Activated CD8-positive, alpha-beta T cell treated with anti-CD3 and anti-CD28 coated beads, Interleukin-2, amount 10 ng/mL, durations not matched to agents 7 days and 5 days (primary cell): ENCODE results near the gene LRIG3. TPM values are rescaled to one million over a fixed set of nuclear protein-coding genes. Genes with fewer than 3 reads are reported as not detected.

Source experiments
- ATAC-seq: fragments of 150-1000 bp; cut with Tn5 transposase; one replicate; pipeline ENCODE4 v1.10.0; 2021; ENCODE audit warnings: moderate library complexity
- CTCF ChIA-PET: fragments of 350-600 bp; sonication (Branson Sonifier 250); formaldehyde crosslinking; loops from one replicate; lab custom pipeline; 2021; ENCODE audit warnings: antibody characterized with exemption; lab: Charles Lee
- POLR2A ChIA-PET: fragments of 350-600 bp; sonication (Branson Sonifier 250); formaldehyde crosslinking; loops from one replicate; lab custom pipeline; 2021; ENCODE audit warnings: antibody characterized with exemption; lab: Charles Lee
- DNase-seq: peaks from one replicate; pipeline ENCODE4 v3.0.0-alpha.2; 2020
- H3K27ac Mint-ChIP-seq: one replicate; pipeline ENCODE4 v1.8.0; 2021; ENCODE audit warnings: mild to moderate bottlenecking, mixed read lengths
- H3K27me3 Mint-ChIP-seq: one replicate; pipeline ENCODE4 v1.8.0; 2021; ENCODE audit warnings: low read depth, mixed read lengths
- H3K36me3 Mint-ChIP-seq: one replicate; pipeline ENCODE4 v1.8.0; 2021; ENCODE audit warnings: low read depth, mixed read lengths
- H3K4me1 Mint-ChIP-seq: one replicate; pipeline ENCODE4 v1.8.0; 2021; ENCODE audit warnings: low read depth, mixed read lengths
- H3K4me3 Mint-ChIP-seq: one replicate; pipeline ENCODE4 v1.8.0; 2021; ENCODE audit warnings: mild to moderate bottlenecking, mixed read lengths
- H3K9me3 Mint-ChIP-seq: one replicate; pipeline ENCODE4 v1.8.0; 2022; ENCODE audit warnings: mixed read lengths; ENCODE audit not compliant: insufficient read depth
- total RNA-seq, 2 experiments: library from RNA; stranded (reverse); gene quantifications; one replicate each; pipeline ENCODE4 v1.2.3, GENCODE V29; 2021

The LRIG3 gene
- total RNA-seq, 2 experiments from 2014 or later = not detected

DNA sequence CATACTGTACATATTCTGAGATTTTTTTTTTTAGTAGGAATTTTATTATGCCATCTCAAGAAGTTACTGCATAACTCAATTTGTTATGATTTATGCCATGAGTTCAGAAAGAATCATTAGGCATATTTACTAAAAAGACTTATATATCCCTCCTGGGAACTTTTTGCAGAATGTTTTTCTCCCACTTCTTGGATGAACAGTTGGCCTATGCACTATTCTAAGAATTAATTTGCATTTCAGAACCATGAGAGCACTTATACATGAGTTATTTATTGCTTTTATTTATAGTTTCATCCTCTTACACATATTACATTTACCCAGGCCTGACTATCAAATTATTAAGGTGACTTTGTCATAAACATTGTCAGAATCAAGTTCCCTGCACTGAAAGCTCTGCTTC lies 6.3 kb upstream of the LRIG3 start:
- no peak for DNase-seq
- no peaks in the 10 kb centered on the region for H3K4me1 Mint-ChIP-seq
- H3K4me3 Mint-ChIP-seq = no peak overlapping the region
- CTCF ChIA-PET = no interaction called here
- no peaks in the 10 kb centered on the region for H3K36me3 Mint-ChIP-seq
- ATAC-seq = no peak
- no peaks in the 10 kb centered on the region for H3K9me3 Mint-ChIP-seq
- H3K27me3 Mint-ChIP-seq = no peaks in the 10 kb centered on the region
- POLR2A ChIA-PET = no interaction called here
- H3K27ac Mint-ChIP-seq = no peak overlapping the region

DNA sequence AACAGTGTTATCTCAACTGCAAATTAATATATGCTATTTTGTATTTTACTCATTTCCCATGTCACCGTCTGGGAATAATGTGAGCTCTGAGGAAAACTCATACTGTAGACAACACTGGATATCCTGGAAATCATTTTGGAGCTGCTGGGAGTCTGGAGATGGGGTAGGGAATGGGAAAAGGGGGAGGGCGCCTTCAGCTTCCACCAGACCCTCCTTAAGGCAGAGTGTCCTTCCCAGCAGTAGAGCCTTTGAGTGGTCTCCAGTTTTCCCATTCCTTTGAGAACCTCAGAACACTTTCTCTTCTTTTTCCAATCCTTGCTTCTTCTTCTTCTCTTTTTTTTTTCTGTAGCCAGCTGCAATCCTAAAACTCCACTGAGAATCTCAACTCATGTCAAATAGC lies 5.4 kb upstream of the LRIG3 start:
- ChIA-PET POLR2A (no interaction called here), CTCF (no interaction called here)
- ATAC-seq = no peak
- Mint-ChIP-seq H3K27me3 (peaks cover 6% of the 10 kb centered on the region), H3K27ac (no peak overlapping the region), H3K4me1 (no peaks in the 10 kb centered on the region), H3K36me3 (no peaks in the 10 kb centered on the region), H3K4me3 (no peak overlapping the region), H3K9me3 (no peaks in the 10 kb centered on the region)
- DNase-seq = no peak

DNA sequence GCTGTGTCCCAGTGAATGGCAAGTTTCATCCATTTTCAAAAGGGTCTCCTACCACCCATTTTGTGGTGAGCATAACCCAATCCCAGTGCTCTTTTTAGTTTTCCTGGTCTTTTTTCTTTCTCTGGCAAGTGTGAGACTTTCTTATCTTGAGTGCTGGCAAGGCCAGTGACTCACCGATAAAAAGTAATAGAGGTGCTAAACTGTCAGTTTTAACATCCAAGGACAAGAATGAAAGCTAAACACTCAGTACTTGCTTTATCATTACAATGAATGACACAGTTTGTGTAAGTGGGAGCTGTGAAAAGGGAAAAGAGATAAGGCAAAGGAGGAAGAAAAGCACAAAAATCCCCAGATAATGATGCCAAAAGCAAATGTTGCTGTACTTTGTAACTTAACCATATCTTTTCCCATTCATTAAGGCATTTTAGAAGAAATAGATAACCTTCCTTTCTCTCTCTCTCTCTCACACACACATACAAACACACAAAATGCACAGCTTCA lies 4.9 kb upstream of the LRIG3 start:
- ATAC-seq (no peak), DNase-seq (no peak)
- ChIA-PET CTCF (no interaction called here), POLR2A (no interaction called here)
- Mint-ChIP-seq H3K4me3 (no peak overlapping the region), H3K4me1 (peaks cover 5% of the 10 kb centered on the region), H3K27me3 (peaks cover 10% of the 10 kb centered on the region), H3K27ac (no peak overlapping the region), H3K36me3 (no peaks in the 10 kb centered on the region), H3K9me3 (no peaks in the 10 kb centered on the region)

- Mint-ChIP-seq H3K27me3 (peaks cover 10% of the 10 kb centered on the region), H3K27ac (no peak overlapping the region), H3K4me3 (no peak overlapping the region), H3K9me3 (no peaks in the 10 kb centered on the region), H3K36me3 (no peaks in the 10 kb centered on the region), H3K4me1 (peaks cover 5% of the 10 kb centered on the region)
- ATAC-seq (no peak), DNase-seq (no peak)
- ChIA-PET CTCF (no interaction called here), POLR2A (no interaction called here)
Observed at GRCh38 chr12:58924652-58925051, 4.3 kb upstream of the LRIG3 start.

DNA sequence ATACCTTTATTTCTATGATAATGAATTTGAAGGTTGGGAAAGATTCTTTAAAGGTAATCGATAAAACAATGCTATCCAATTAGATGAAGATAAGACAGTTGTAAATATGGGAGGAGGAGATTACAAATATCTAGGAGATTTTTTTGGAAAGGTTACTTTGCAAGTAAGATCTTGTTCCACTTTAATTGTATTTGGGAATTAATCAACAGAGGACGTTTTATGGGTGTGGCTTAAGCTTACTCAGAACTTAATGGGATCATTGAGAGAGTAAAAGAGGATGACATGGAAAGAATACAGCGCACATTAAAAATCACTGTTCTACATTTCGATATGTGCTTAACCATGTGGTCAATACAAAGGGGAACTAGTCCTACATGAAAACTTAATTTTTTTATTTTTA lies 3.5 kb upstream of the LRIG3 start:
- peaks cover 5% of the 10 kb centered on the region for H3K4me1 Mint-ChIP-seq
- ATAC-seq (no peak), DNase-seq (no peak)
- POLR2A ChIA-PET = no interaction called here
- H3K36me3 Mint-ChIP-seq = no peaks in the 10 kb centered on the region
- CTCF ChIA-PET = no interaction called here
- no peaks in the 10 kb centered on the region for H3K9me3 Mint-ChIP-seq
- H3K27ac Mint-ChIP-seq = no peak overlapping the region
- H3K4me3 Mint-ChIP-seq = no peak overlapping the region
- peaks cover 17% of the 10 kb centered on the region for H3K27me3 Mint-ChIP-seq

GRCh38 chr12:58922849-58923248 lies 2.5 kb upstream of the LRIG3 start:
- ATAC-seq (no peak), DNase-seq (no peak)
- ChIA-PET CTCF (no interaction called here), POLR2A (no interaction called here)
- H3K4me1 Mint-ChIP-seq = peaks cover 5% of the 10 kb centered on the region
- H3K36me3 Mint-ChIP-seq = no peaks in the 10 kb centered on the region
- no peak overlapping the region for H3K4me3 Mint-ChIP-seq
- H3K27me3 Mint-ChIP-seq = peaks cover 24% of the 10 kb centered on the region
- no peak overlapping the region for H3K27ac Mint-ChIP-seq
- H3K9me3 Mint-ChIP-seq = no peaks in the 10 kb centered on the region

DNA sequence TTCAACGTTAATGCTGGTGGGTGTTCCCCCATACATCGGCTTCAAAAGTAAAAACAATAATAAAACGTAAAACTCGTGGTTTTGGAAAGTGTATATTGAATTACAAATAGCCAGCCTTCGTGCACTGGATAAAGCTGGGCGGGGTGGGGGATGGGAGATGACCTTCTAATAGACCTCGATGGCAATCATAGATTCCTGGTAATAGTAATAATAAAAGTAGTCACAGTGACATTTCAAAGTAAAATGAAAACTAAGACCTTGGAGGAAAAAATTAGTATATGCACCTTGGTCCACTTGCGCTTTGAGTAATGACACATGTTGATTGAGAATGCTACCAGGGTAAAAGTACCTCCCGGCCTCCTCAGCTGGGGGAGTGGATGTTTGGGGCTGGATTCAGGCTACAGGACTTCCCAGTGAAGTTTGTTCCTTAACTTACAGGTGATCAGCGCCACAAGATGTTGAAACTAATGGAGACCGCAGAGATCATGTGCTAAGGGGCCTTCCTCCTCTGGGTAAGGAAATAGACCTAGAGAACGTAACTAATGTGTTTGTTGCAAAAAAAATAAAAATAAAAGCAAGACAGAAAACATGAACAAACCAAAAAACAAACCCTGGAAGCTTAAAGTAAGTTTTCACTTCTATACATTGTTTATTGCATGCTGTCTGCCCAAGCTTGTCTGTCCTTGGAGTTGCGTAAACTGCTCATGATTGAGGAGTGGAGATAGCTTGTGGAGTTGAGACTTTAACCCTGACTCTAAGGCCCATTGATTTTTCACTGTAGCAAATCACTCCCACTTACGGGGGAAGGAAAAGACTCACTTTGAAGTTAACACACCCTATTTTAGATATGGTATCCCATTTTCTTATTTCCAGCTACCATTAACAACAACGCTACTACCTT lies 907 bp upstream of the LRIG3 start:
- H3K36me3 Mint-ChIP-seq = no peaks in the 10 kb centered on the region
- ATAC-seq (no peak), DNase-seq (no peak)
- H3K9me3 Mint-ChIP-seq = no peaks in the 10 kb centered on the region
- peaks cover 5% of the 10 kb centered on the region for H3K4me1 Mint-ChIP-seq
- H3K27ac Mint-ChIP-seq = no peak overlapping the region
- CTCF ChIA-PET = interaction anchor here (1.3 kb wide), 1 partner anchor 11 kb away, joined by 3 read pairs; no protein-coding TSS in a partner anchor
- H3K4me3 Mint-ChIP-seq = peak overlapping the region; percentile 67
- H3K27me3 Mint-ChIP-seq = peaks cover 28% of the 10 kb centered on the region
- POLR2A ChIA-PET = no interaction called here

DNA sequence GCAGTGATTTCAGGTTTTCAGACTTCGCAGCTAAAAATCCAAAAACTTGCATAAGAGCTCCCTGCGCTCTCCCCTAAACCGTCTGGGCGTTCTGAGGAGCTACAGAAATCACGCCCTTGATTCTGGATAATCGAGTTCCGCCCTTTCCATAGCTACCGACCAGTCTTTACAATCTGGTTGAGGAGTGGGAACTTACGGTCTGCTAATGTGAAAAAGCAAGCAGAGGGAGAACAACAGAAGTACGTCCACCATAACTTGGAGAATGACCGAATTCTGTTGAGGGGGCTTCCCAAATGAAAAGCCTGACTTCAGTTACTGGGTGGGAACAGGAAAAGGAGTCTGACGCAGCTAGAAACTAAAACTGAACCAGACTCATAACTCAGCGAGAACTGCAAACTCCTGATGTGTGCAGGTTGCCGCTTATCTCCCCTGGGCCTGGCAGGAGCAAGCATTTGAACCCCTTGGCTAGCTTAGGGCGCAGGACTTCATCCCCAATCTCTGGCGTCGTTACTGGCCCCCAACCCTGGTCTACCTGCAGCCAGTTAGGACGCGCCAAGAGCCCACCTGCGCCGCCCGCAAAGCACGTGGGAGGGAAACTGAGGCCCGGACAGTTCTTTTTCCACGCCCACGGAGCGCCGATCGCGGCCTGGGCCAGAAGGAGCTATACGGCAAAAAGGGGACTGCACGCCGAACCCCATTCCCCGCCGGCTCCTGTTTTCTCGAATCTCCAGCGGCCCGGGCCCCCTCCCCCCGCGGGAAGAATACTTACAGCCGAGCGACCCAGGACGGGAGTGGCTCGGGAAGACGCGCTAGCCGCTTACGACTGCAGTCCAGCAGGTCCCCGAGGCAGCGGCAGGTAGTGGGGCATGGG lies 838 bp downstream of the LRIG3 start:
- CTCF ChIA-PET = no interaction called here
- Mint-ChIP-seq H3K27ac (no peak overlapping the region), H3K27me3 (peaks cover 28% of the 10 kb centered on the region), H3K9me3 (no peaks in the 10 kb centered on the region), H3K4me1 (peaks cover 5% of the 10 kb centered on the region), H3K36me3 (no peaks in the 10 kb centered on the region), H3K4me3 (peak overlapping the region; percentile 5)
- POLR2A ChIA-PET = no interaction called here
- DNase-seq = no peak
- ATAC-seq = no peak

DNA sequence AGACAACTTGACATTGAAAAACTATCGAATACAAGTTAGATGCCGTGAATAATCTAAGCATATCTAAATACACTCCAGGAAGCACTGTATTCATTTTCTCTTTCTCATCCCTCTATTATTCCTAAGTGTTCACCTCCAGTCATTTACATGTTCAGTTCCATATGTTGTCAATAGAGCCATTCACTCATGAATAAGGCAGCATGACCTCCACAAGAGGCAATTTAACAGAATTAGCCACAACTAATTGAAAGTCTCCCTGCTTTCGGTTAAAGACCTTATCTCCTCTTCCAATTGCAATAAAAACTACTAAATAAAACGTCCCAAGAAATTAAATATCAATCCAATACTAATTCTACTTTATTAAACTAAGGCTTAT lies 1.8 kb downstream of the LRIG3 start:
- Mint-ChIP-seq H3K27me3 (peaks cover 28% of the 10 kb centered on the region), H3K9me3 (no peaks in the 10 kb centered on the region), H3K27ac (no peak overlapping the region), H3K4me1 (peaks cover 5% of the 10 kb centered on the region), H3K4me3 (no peak overlapping the region), H3K36me3 (no peaks in the 10 kb centered on the region)
- POLR2A ChIA-PET = no interaction called here
- no peak for ATAC-seq
- DNase-seq = no peak
- CTCF ChIA-PET = no interaction called here

DNA sequence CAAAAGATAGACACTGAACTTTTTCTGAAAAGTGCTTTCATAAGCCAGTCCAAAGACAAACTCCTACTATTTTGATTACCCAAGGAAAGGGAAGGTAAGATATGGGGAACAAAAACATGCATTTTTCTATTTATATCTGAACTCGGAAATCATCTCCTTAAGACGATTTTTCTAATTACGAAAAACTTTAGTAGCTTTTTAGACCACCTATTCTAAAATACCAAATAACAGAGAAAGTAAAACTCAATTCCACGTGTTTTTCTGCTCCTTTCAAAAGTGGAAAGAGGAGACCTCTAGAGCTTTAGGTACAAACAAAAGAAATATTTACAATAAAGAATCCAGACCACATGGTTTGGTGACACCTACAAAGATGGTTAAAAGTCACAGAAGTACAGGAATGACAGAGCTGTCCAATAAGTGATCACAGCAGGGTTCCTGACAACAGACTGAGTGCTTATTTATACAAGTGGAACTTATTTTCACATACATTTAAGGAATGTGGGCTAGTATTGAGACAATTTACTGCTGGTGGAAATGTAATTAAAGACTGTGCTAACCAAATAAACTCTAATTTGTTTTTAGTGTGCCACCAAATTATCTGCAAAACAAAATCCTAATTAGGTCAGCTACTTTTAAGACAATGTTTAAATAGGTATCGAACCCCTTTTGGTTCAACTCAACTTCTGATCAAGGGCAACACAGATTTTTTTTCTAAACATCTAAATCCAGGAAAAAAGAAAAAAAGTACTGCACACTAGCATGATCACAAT lies 2.4 kb downstream of the LRIG3 start:
- Mint-ChIP-seq H3K27ac (no peak overlapping the region), H3K9me3 (no peaks in the 10 kb centered on the region), H3K4me3 (no peak overlapping the region), H3K4me1 (peaks cover 5% of the 10 kb centered on the region), H3K27me3 (peaks cover 28% of the 10 kb centered on the region), H3K36me3 (no peaks in the 10 kb centered on the region)
- POLR2A ChIA-PET = no interaction called here
- CTCF ChIA-PET = no interaction called here
- ATAC-seq = no peak
- no peak for DNase-seq

DNA sequence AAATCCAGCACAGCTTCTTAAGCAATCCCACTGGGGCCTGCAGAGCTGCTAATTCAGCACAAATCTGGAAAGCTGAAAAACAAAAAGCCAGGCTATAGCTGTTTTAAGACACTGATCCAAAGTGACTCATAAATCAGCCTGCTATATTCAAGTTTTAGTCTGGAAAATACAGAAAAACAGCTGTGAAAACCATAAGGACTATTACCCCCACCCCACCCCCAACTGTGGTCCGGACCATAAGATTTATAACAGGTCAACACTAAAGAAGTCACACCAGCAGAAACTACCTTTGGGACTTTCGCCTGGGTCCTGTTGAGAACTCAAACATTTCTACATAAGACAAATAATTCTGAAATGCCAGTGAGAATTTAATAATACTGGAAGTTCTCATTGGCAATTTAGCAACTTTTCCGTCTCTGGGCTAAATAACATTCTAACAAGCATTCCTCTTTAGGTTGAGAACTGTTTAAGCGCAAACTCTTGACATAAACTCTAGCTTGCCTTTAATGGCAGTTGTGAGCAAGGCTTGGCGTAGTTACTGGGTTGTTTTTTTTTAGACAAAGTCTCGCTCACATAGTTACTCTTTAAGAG lies 3.3 kb downstream of the LRIG3 start:
- H3K27me3 Mint-ChIP-seq = peaks cover 28% of the 10 kb centered on the region
- H3K4me3 Mint-ChIP-seq = no peak overlapping the region
- no peak for DNase-seq
- H3K9me3 Mint-ChIP-seq = no peaks in the 10 kb centered on the region
- ATAC-seq = no peak
- CTCF ChIA-PET = no interaction called here
- H3K4me1 Mint-ChIP-seq = peaks cover 5% of the 10 kb centered on the region
- no peak overlapping the region for H3K27ac Mint-ChIP-seq
- H3K36me3 Mint-ChIP-seq = no peaks in the 10 kb centered on the region
- POLR2A ChIA-PET = no interaction called here
